UCSD-AML1 (cell line): ENCODE data around the gene RHOG.
"Not testable (repeated sequence)": the region's sequence is repeated elsewhere in the genome, so short reads cannot be mapped to it uniquely, and the experiment has no call there.

Source experiments
- DNase-seq: peaks from one replicate; lab custom pipeline; 2025; ENCODE audit not compliant: unreplicated experiment; lab: John Stamatoyannopoulos, UW

Gene RHOG

GRCh38 chr11:3810951-3811350, 29.8 kb downstream of the RHOG start:
- DNase-seq, result no peak

GRCh38 chr11:3810446-3810845, 30.3 kb downstream of the RHOG start:
- DNase-seq, result no peak

GRCh38 chr11:3809624-3809928, 31.2 kb downstream of the RHOG start:
- no peak for DNase-seq

- DNase-seq, result no peak
Measured at GRCh38 chr11:3808861-3809623, 31.7 kb downstream of the RHOG start.

GRCh38 chr11:3807909-3808860, 32.6 kb downstream of the RHOG start, which contains the start of gene PGAP2:
TSS of gene PGAP2 (plus strand) at chr11:3808560. CDS start at chr11:3811260, 2,700 bp downstream.
- DNase-seq, result peak; percentile 70

GRCh38 chr11:3803726-3804495, 36.8 kb downstream of the RHOG start:
- no peak for DNase-seq

GRCh38 chr11:3802011-3802790, 38.6 kb downstream of the RHOG start:
- DNase-seq, result no peak

GRCh38 chr11:3799873-3800272, 40.9 kb downstream of the RHOG start:
- no peak for DNase-seq

- DNase-seq, result no peak
Measured at GRCh38 chr11:3799143-3799542, 41.6 kb downstream of the RHOG start.

- DNase-seq, result peak; percentile 100
Measured at GRCh38 chr11:3797329-3798090, 43.2 kb downstream of the RHOG start, which contains the start of gene NUP98. TSS of gene NUP98 (minus strand) at chr11:3797554. CDS start at chr11:3782117, 15,437 bp downstream.

- DNase-seq, result no peak
Measured at GRCh38 chr11:3796801-3797328, 43.9 kb downstream of the RHOG start.

- DNase-seq, result no peak
Measured at GRCh38 chr11:3796346-3796745, 44.4 kb downstream of the RHOG start.

GRCh38 chr11:3796002-3796311, 44.8 kb downstream of the RHOG start:
- no peak for DNase-seq

GRCh38 chr11:3795131-3796001, 45.4 kb downstream of the RHOG start:
- no peak for DNase-seq

GRCh38 chr11:3794387-3794786, 46.4 kb downstream of the RHOG start:
- DNase-seq, result not testable (repeated sequence)

- DNase-seq, result no peak
Measured at GRCh38 chr11:3786781-3787428, 53.9 kb downstream of the RHOG start.

- DNase-seq, result no peak
Measured at GRCh38 chr11:3783611-3784010, 57.1 kb downstream of the RHOG start.

- DNase-seq, result no peak
Measured at GRCh38 chr11:3782963-3783362, 57.8 kb downstream of the RHOG start.
